H1 (cell line): ENCODE data around the gene LBX2. TPM values are rescaled to one million over a fixed set of nuclear protein-coding genes. Genes with fewer than 3 reads are reported as not detected.

ENCODE experiments used
- CEBPB ChIP-seq: IDR thresholded peaks from 2 replicates; pipeline ENCODE4 v1.6.1; 2012; ENCODE audit warnings: low read depth, low read length
- GTF2F1 ChIP-seq: IDR thresholded peaks from 2 replicates; pipeline ENCODE4 v1.6.1; 2012; ENCODE audit warnings: low read depth, low read length, improper control_type of control experiment, borderline replicate concordance
- JUN ChIP-seq: IDR thresholded peaks from 2 replicates; pipeline ENCODE4 v1.6.1; 2011; ENCODE audit warnings: low read depth, mild to moderate bottlenecking, improper control_type of control experiment, low read length
- NRF1 ChIP-seq: IDR thresholded peaks from 2 replicates; pipeline ENCODE4 v1.6.1; 2011; ENCODE audit warnings: mild to moderate bottlenecking, low read depth, low read length, improper control_type of control experiment
- POLR2A ChIP-seq, 2 experiments: IDR thresholded peaks; 1 replicate in 1 of 2; 2 replicates in 1 of 2; pipeline ENCODE4 v1.6.1; 2011; ENCODE audit warnings: low read depth in 2 of 2, low read length in 2 of 2, mild to moderate bottlenecking in 2 of 2; ENCODE audit errors: control extremely low read depth in 1 of 2
- RAD21 ChIP-seq, 2 experiments: IDR thresholded peaks in 1 of 2; conservative IDR thresholded peaks in 1 of 2; 2 replicates each; pipeline ENCODE4 v1.6.1; 2011; ENCODE audit warnings: low read depth in 2 of 2, low read length in 2 of 2, improper control_type of control experiment in 1 of 2, inconsistent platforms in 1 of 2, mild to moderate bottlenecking in 1 of 2, moderate library complexity in 1 of 2
- RFX5 ChIP-seq: IDR thresholded peaks from 2 replicates; pipeline ENCODE4 v1.6.1; 2011; ENCODE audit warnings: low read depth, low read length, improper control_type of control experiment, borderline replicate concordance
- TCF12 ChIP-seq: IDR thresholded peaks from 2 replicates; pipeline ENCODE4 v1.6.1; 2011; ENCODE audit warnings: low read depth, mild to moderate bottlenecking, low read length
- polyA plus RNA-seq, 7 experiments: library from polyadenylated mRNA; depleted of rRNA in 3 of 7; stranded (reverse) in 5 of 7; unstranded in 2 of 7; fragments of >200 nt in 5 of 7; fragments of 200-250 nt in 2 of 7; gene quantifications; 1 replicate in 5 of 7; 2 replicates in 1 of 7; 4 replicates in 1 of 7; pipeline versions ENCODE4 v1.2.1 to v1.2.3, GENCODE V29; 2011 to 2013; ENCODE audit warnings: missing spikeins in 2 of 7, mixed read lengths in 2 of 7
- total RNA-seq: library from RNA; stranded (reverse); fragmentation: NEBNext Ultra II Directional; extraction: Animal tissue kit (Norgen Biotek cat#: 25700); gene quantifications from 2 replicates; pipeline ENCODE4 v1.2.1, GENCODE V29; 2021
- TF ChIP-seq, protein P1 (sequence below): fragments of 300-600 bp; sonication (generic); IDR thresholded peaks from 2 replicates; pipeline ENCODE4 v1.7.1; 2012; ENCODE audit warnings: low read length, moderate library complexity, mild to moderate bottlenecking, inconsistent platforms; ENCODE audit not compliant: insufficient replicate concordance
- TF ChIP-seq, protein P2 (sequence below): IDR thresholded peaks from 2 replicates; pipeline ENCODE4 v1.6.1; 2011; ENCODE audit warnings: low read length, improper control_type of control experiment

Gene LBX2
- total and polyA plus RNA-seq, 2 of the 8 experiments (the other 6 are each of a cell fraction or from before 2014, with no cell fraction given) = 0.27 TPM; not detected in 1

DNA sequence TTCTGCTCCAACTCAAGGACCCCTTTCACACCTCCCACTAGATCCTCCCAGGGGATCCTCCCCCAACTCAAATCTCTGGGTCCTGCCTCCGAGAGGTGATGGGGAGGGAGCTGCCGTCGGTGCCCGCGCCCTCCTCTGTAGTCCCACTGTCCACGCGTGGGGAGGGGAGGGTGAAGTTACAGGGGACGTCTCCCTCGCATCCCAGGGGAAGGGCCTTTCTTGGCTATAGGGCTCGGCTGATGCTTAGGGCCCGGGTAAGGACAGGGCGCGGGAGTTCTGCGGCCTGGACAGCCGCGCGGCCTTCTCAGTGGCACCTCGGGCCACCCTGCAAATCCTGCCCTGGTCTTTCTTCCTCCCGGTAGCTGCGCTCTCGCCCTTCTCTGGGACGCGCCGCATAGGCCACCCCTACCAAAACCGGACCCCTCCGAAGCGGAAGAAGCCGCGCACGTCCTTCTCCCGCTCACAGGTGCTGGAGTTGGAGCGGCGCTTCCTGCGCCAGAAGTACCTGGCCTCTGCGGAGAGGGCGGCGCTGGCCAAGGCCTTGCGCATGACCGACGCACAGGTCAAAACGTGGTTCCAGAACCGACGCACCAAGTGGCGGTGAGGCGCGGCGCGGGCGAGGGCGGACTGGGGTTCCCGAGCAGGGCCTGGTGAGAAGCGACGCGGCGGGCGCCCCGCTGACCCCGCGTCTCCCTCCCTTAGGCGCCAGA, 16.0 kb upstream of the LBX2 start (continued):
- TF ChIP-seq, protein P1, sequence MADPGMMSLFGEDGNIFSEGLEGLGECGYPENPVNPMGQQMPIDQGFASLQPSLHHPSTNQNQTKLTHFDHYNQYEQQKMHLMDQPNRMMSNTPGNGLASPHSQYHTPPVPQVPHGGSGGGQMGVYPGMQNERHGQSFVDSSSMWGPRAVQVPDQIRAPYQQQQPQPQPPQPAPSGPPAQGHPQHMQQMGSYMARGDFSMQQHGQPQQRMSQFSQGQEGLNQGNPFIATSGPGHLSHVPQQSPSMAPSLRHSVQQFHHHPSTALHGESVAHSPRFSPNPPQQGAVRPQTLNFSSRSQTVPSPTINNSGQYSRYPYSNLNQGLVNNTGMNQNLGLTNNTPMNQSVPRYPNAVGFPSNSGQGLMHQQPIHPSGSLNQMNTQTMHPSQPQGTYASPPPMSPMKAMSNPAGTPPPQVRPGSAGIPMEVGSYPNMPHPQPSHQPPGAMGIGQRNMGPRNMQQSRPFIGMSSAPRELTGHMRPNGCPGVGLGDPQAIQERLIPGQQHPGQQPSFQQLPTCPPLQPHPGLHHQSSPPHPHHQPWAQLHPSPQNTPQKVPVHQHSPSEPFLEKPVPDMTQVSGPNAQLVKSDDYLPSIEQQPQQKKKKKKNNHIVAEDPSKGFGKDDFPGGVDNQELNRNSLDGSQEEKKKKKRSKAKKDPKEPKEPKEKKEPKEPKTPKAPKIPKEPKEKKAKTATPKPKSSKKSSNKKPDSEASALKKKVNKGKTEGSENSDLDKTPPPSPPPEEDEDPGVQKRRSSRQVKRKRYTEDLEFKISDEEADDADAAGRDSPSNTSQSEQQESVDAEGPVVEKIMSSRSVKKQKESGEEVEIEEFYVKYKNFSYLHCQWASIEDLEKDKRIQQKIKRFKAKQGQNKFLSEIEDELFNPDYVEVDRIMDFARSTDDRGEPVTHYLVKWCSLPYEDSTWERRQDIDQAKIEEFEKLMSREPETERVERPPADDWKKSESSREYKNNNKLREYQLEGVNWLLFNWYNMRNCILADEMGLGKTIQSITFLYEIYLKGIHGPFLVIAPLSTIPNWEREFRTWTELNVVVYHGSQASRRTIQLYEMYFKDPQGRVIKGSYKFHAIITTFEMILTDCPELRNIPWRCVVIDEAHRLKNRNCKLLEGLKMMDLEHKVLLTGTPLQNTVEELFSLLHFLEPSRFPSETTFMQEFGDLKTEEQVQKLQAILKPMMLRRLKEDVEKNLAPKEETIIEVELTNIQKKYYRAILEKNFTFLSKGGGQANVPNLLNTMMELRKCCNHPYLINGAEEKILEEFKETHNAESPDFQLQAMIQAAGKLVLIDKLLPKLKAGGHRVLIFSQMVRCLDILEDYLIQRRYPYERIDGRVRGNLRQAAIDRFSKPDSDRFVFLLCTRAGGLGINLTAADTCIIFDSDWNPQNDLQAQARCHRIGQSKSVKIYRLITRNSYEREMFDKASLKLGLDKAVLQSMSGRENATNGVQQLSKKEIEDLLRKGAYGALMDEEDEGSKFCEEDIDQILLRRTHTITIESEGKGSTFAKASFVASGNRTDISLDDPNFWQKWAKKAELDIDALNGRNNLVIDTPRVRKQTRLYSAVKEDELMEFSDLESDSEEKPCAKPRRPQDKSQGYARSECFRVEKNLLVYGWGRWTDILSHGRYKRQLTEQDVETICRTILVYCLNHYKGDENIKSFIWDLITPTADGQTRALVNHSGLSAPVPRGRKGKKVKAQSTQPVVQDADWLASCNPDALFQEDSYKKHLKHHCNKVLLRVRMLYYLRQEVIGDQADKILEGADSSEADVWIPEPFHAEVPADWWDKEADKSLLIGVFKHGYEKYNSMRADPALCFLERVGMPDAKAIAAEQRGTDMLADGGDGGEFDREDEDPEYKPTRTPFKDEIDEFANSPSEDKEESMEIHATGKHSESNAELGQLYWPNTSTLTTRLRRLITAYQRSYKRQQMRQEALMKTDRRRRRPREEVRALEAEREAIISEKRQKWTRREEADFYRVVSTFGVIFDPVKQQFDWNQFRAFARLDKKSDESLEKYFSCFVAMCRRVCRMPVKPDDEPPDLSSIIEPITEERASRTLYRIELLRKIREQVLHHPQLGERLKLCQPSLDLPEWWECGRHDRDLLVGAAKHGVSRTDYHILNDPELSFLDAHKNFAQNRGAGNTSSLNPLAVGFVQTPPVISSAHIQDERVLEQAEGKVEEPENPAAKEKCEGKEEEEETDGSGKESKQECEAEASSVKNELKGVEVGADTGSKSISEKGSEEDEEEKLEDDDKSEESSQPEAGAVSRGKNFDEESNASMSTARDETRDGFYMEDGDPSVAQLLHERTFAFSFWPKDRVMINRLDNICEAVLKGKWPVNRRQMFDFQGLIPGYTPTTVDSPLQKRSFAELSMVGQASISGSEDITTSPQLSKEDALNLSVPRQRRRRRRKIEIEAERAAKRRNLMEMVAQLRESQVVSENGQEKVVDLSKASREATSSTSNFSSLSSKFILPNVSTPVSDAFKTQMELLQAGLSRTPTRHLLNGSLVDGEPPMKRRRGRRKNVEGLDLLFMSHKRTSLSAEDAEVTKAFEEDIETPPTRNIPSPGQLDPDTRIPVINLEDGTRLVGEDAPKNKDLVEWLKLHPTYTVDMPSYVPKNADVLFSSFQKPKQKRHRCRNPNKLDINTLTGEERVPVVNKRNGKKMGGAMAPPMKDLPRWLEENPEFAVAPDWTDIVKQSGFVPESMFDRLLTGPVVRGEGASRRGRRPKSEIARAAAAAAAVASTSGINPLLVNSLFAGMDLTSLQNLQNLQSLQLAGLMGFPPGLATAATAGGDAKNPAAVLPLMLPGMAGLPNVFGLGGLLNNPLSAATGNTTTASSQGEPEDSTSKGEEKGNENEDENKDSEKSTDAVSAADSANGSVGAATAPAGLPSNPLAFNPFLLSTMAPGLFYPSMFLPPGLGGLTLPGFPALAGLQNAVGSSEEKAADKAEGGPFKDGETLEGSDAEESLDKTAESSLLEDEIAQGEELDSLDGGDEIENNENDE = no peak
- TF ChIP-seq JUN = no peak
- no peak for TF ChIP-seq RAD21 (IDR thresholded peaks at IDR 0.05 in 1 of 2, conservative IDR thresholded peaks at IDR 0.05 in 1 of 2; ENCODE audit: low read depth in 2 of 2, low read length in 2 of 2)
- no peak for TF ChIP-seq RFX5
- TF ChIP-seq, protein P2, sequence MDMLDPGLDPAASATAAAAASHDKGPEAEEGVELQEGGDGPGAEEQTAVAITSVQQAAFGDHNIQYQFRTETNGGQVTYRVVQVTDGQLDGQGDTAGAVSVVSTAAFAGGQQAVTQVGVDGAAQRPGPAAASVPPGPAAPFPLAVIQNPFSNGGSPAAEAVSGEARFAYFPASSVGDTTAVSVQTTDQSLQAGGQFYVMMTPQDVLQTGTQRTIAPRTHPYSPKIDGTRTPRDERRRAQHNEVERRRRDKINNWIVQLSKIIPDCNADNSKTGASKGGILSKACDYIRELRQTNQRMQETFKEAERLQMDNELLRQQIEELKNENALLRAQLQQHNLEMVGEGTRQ = no peak
- TF ChIP-seq TCF12 = no peak
- no peak for TF ChIP-seq POLR2A (IDR thresholded peaks at IDR 0.05; ENCODE audit: control extremely low read depth in 1 of 2, low read depth in 2 of 2, low read length in 2 of 2)
- no peak for TF ChIP-seq CEBPB
- no peak for TF ChIP-seq GTF2F1
- peak; percentile 28 for TF ChIP-seq NRF1
